DLD1 (cell line): Measurements from ENCODE around the gene FAM186B.
"Not testable (repeated sequence)": the region's sequence is repeated elsewhere in the genome, so short reads cannot be mapped to it uniquely, and the experiment has no call there.

Experiments used
- in situ Hi-C: cut with HindIII; loops from 2 replicates; pipeline ENCODE4 v1.10.0; 2017; ENCODE audit warnings: low sequenced_read_pairs

Gene FAM186B

DNA sequence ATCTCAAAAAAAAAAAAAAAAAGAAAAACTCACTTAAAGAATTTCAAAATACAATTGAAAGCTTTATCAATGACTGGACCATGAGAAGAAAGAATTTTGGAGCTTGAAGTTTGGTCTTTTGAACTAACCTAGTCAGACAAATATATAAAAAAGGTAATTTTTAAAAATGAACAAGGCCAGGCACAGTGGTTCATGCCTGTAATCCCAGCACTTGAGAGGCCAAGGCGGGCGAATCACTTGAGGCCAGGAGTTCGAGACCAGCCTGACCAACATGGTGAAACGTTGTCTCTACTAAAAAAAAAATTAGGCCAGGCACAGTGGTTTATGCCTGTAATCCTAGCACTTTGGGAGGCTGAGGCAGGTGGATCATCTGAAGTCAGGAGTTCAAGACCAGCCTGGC lies 5.3 kb upstream of the FAM186B start:
- in situ Hi-C loops = not testable (repeated sequence)

DNA sequence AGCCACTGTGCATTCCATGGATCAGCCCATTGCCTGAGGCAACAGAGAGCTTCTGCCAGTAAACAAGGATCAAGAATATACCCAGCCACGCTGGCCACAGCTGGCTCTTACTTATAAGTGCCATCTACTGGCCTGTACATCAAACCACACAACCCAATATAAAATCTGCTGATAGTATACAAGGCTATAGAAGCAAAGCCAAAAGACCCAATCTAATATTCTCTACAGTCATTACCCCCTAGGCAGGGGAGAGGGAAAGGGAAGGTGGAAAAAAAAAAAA lies 4.4 kb upstream of the FAM186B start:
- in situ Hi-C loops = no loop called here

GRCh38 chr12:49609059-49609874 lies 3.8 kb upstream of the FAM186B start:
- in situ Hi-C loops = no loop called here

DNA sequence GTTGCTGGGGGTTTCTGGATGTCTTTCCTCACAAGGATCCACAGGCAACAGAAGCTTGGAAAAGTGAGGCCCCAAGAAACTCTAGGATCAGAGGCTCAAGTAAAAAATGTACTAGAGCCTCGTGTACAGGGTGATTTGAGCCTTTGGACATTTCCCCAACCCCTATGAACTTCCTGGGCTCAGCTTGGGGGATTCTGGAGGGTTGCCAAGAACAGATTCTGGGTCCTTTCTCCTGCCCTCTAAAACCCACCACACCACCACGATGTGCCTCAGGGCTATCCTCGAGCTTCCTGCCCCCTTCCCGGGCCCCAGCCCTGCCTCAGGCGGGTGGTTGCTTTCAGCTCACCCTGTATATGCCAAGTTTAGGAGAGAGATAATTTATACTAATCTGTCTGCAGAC lies 583 bp downstream of the FAM186B start:
- in situ Hi-C loops = no loop called here

DNA sequence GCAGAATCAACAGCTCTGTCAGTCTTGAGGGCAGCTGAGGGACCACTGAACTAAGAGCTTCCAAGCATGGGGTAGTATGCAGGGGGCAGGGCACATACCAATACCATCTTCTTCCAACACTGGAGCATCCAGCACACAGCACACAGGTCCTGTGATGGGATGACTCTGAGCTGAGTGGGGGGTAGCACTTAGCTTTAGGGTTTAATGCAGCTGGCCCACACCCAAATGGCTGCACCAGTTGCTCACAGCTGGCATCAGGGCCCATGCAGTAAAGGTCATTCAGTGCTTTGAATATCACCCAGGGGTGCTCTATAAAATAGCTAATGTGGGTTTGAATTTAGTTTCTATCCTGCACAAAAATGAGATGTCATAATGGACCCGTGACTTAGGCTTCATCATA lies 1.7 kb downstream of the FAM186B start:
- in situ Hi-C loops = no loop called here

DNA sequence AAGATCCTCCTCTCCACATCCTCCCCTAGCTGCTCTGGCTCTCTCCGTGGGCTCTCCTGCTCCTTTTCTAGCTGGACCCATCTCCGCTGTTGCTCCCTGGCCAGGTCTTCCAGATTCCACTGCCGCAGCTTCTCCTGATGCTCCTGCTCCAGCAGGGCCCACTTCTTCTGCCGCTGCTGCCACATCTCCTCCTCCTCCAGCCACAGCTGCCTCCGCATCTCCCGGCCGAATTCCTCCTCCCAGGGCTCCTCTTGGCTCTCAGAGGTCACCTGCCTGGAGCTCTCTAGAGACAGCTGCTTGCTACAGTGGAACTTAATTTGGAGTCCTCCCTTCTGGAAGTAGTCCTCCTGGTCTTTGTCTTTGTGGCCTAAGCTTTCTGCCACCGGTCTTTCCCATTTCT lies 5.5 kb downstream of the FAM186B start:
- in situ Hi-C loops = no loop called here

DNA sequence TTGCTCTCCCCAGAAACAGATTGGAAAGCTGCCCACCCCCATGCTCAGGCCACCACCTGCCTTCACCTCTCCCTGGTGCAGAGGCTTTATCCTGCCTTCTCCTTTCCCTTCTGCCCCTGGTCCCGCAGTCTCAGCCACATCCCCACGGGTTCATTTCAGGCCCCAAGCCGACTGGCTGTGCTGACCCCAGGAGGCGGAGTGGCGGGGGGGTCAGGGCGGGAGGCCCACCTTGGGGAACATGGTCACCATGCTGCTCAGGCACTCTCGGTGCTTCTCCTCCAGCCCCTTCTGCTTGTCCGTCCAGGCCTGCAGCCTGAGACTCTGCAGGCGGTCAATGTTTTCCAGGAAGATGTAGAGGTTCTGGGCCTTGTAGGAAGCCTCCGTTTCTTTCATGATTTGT lies 6.9 kb downstream of the FAM186B start:
- in situ Hi-C loops = no loop called here

- in situ Hi-C loops = no loop called here
These were observed 16.5 kb downstream of the FAM186B start for GRCh38 chr12:49588721-49589516.

DNA sequence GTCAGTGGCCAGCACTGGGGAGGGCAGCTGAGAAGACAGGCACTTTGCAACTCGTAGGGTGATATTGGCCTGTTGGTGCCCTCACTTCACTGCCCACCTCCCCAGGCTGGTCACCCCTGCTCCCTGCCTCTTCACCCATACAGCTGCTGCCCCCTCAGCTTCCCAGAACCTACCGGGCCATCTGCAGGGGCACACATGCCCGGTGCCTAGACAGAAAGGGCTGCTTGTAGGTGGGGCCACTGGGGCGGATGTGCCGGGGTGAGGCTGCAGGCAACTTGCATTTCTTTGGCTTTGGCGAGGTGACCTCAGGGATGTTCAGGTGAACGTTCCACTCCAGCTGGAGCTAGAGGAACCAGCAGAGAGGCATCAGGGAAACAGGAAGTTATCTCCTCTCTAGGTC lies 17.2 kb downstream of the FAM186B start:
- in situ Hi-C loops = no loop called here

DNA sequence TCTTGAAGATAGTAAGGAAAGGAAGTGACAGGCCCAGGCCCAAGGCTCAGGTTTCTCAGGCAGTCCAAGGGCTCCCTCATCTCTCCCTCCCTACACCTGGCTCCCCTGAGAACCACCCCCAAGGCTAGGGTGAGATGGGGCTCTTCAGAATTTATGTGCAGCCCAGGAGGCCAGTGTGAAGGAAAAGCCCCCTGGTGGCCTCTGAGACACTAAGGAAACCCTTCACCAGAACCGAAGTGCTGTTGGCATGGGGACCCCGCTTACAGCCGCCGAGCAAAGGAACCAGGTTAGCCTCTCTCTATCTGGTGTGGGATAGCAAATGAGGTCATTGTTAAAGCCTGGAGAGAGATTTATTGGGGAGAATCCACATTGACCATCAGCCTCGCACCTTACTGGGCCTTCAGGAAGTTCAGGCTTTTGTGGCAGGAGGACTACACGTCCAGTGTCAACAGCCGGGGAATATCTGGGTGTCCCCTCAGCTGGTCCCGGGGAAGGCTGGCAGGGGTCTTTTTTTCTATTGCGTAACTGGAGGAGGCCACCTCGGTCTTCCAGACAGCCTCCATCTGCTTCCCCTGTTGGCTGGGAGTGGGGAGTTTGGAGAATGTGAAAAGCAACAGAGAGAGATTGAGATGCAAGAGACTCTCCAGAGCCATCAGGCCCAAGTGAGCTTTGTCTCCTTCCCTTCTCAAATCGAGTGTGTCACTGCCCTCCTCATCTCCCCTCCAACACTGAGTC lies 18.1 kb downstream of the FAM186B start:
- in situ Hi-C loops = no loop called here

- in situ Hi-C loops = no loop called here
These were observed 19.7 kb downstream of the FAM186B start for GRCh38 chr12:49585477-49586459.

- in situ Hi-C loops = no loop called here
These were observed 20.8 kb downstream of the FAM186B start for GRCh38 chr12:49584591-49584990.

DNA sequence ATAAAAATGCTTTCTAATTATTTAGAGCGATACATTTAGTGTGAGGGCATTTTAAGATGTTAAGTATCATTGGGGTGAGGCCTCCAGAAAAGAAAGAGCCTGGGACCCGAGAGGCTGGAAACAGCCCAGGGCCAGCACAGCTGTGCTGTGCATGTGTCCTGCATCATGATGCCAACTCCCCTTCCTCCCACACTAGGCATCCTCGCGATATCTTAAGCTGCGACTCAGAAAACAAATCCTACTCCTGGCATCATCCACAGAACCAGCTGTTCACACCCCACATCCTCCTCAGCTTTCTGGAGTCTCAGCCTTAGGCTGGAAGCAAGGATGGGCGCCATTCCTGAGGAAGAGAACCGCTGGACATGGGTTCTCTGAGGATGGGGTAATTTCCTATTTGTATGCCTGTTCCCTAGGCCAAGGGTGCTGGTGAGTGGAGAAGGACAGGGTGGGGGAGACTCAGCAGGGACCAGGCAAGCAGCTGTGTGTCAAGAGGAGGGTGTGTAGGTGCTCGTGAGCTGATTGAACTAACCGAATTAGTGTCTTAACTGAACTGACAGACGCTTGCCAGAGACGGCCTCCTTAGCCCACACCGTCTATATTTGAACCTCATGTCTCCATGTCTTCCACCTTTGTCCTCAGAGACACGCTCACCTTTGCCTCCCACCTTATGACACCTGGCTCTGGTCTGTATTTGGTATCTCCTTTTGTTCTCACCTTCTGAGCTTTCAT lies 21.9 kb downstream of the FAM186B start:
- in situ Hi-C loops = no loop called here

DNA sequence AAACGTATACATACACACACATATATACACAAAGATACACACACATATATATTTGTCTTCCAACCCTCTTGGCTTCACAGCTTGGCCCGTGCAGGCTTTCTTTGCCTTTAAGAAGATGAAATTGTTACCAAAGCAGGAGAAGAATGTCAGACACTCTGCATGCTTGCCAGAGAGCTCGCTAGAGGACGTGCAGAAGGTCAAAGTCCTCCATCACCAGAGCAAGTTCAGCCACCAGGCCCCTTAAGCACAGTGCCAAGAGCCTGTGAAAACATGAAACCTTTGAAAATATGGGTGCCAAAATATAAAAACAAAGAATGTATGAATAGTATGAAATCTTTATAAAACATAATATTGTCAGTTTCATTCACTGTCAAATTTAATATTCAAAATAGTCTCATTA lies 22.6 kb downstream of the FAM186B start:
- in situ Hi-C loops = no loop called here

DNA sequence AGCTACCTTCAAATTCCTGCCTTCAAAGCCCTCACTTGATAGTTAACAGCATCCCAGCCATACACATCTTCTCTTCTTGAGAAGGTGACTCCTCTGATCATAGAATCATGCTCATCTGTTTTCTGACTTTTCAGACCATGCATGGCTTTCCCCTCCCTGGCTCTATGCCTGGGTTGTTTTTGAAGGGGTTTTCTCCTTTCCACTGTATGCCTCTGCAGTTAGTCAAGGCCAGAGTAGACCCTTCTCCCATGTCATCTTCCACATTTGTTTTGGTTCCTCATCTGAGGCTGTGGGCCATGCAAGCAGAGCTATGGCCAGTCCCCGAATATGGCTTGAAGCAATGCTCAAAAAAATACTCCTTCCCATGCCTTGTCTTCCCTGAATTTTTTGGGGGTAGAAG lies 23.2 kb downstream of the FAM186B start:
- in situ Hi-C loops = no loop called here

DNA sequence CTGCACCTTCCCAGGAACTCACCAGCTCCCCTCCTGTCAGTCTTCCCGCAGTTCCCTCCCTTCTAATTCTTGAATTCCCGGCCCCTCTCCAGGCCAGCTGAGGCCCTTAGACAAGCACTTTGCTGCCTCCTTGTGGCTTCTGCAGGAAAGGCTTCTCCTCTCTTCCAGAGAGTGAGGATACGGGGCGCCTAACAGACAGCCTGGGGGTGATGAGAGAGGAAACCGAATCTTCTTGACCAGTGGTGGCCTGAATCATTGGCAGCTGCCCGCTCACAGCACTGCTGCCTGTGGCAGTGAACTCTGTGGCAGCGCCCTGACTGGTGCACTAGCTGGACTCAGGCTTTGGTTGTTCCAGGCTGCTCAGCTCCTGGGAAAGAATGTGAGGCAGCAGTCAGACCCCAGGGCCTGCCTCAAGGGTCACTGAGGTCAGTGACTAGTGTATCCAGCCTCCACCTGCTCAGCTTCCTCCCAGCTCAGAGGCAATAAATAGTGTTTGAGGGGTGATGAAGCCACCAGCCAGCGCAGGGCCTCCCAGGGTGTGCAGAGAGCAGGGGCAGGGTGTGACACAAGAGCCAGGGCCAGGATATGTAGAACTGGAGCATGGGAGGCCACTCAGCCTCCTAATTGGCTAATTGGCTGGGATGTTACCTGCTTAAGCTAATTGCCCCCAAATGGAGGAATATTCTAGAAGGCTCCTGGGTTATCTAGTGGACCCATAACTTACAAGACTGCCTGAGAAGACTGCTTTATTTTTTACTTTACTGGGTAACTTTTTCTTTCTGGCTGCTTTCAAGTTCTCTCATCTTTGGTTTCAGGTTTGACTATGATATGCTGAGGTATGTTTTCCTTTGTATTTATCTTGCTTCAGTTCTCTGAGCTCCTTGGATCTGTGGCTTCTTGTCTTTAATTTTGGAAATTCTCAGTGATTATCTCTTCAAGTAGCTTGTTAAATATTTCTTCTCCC lies 24.6 kb downstream of the FAM186B start:
- in situ Hi-C loops = no loop called here

GRCh38 chr12:49578471-49579112 lies 26.8 kb downstream of the FAM186B start:
- in situ Hi-C loops = loop anchor here (10.0 kb wide), 1 partner anchor 66 kb away; no protein-coding TSS in a partner anchor
